GM12878 (cell line): ENCODE data around the gene IFIT2. TPM values are rescaled to one million over a fixed set of nuclear protein-coding genes. Genes with fewer than 3 reads are reported as not detected.

Source experiments
- ATAC-seq: fragments of 200-7000 bp; cut with Tn5 transposase; 3 replicates; pipeline ENCODE4 v1.9.1; 2020; ENCODE audit warnings: mild to moderate bottlenecking, moderate library complexity
- BruUV-seq: library from RNA; stranded (reverse); fragments of 400-500 nt; replicated peaks from 2 replicates; lab custom pipeline; 2021; lab: Mats Ljungman, UMichigan
- CTCF ChIA-PET: fragments of 300-600 bp; sonication (Branson Sonifier 250); formaldehyde crosslinking; extraction: SDS; loops from one replicate; lab custom pipeline; 2021; ENCODE audit warnings: inconsistent platforms; lab: Yijun Ruan, JAX
- POLR2A ChIA-PET: fragments of 350-600 bp; formaldehyde crosslinking; extraction: SDS; loops from one replicate; lab custom pipeline; 2021; ENCODE audit warnings: inconsistent platforms; lab: Charles Lee
- RAD21 ChIA-PET: fragments of 300-600 bp; sonication (Branson Sonifier 250); formaldehyde crosslinking; loops from one replicate; lab custom pipeline; 2023; ENCODE audit warnings: antibody characterized with exemption; ENCODE audit not compliant: unreplicated experiment; lab: Charles Lee
- SMC1A ChIA-PET: fragments of 300-600 bp; sonication (Branson Sonifier 250); formaldehyde crosslinking; loops from one replicate; lab custom pipeline; 2023; ENCODE audit not compliant: unreplicated experiment, uncharacterized antibody; lab: Charles Lee
- DNase-seq: peaks from one replicate; pipeline ENCODE4 v3.0.0-alpha.2; 2011; ENCODE audit warnings: low read depth, low spot score
- FAIRE-seq: peaks from 3 replicates; lab custom pipeline; 2011; peaks lifted over from hg19 to GRCh38; lab: Jason Lieb, UNC
- H2AFZ ChIP-seq: 2 replicates; pipeline ENCODE4 v1.6.0; 2011; ENCODE audit warnings: low read depth, low read length, control low read depth; ENCODE audit not compliant: control insufficient read depth
- H3K27ac ChIP-seq: 2 replicates; pipeline ENCODE4 v1.5.1; 2011; ENCODE audit warnings: control low read depth; ENCODE audit not compliant: control insufficient read depth, insufficient read depth
- H3K27me3 ChIP-seq, 2 experiments: replicated peaks in 1 of 2; 2 replicates each; pipeline versions ENCODE4 v1.6.0 to v1.6.1; 2011; ENCODE audit warnings: low read length in 1 of 2; ENCODE audit not compliant: control insufficient read depth in 2 of 2, insufficient read depth in 2 of 2
- H3K36me3 ChIP-seq, 2 experiments: 2 replicates each; pipeline ENCODE4 v1.5.1; 2011; ENCODE audit warnings: low read length in 1 of 2; ENCODE audit not compliant: control insufficient read depth in 2 of 2, insufficient read depth in 2 of 2
- H3K4me1 ChIP-seq: 2 replicates; pipeline ENCODE4 v1.6.1; 2011; ENCODE audit warnings: mild to moderate bottlenecking, low read length, moderate library complexity, mixed read lengths; ENCODE audit not compliant: control insufficient read depth, insufficient read depth
- H3K4me2 ChIP-seq: 2 replicates; pipeline ENCODE4 v1.6.0; 2011; ENCODE audit warnings: control low read depth; ENCODE audit not compliant: control insufficient read depth, insufficient read depth
- H3K4me3 ChIP-seq: fragments of 200-600 bp; sonication (generic); 2 replicates; pipeline ENCODE4 v1.5.1; 2016
- H3K79me2 ChIP-seq: 2 replicates; pipeline ENCODE4 v1.6.0; 2011; ENCODE audit warnings: low read length; ENCODE audit not compliant: control insufficient read depth, insufficient read depth
- H3K9ac ChIP-seq: 2 replicates; pipeline ENCODE4 v1.8.0; 2011; ENCODE audit warnings: low read length, control low read depth, mixed read lengths; ENCODE audit not compliant: control insufficient read depth, insufficient read depth
- H3K9me3 ChIP-seq: replicated peaks from 3 replicates; pipeline ENCODE4 v1.5.1; 2011; ENCODE audit warnings: mild to moderate bottlenecking, low read length; ENCODE audit not compliant: control insufficient read depth, insufficient read depth
- H4K20me1 ChIP-seq: 2 replicates; pipeline ENCODE4 v1.6.0; 2011; ENCODE audit not compliant: control insufficient read depth, insufficient read depth
- ASH2L ChIP-seq: fragments of 300-600, 200-600 bp; sonication (generic); IDR thresholded peaks from 2 replicates; pipeline ENCODE4 v1.6.1; 2017; ENCODE audit warnings: low read depth, mild to moderate bottlenecking, borderline replicate concordance
- ATF7 ChIP-seq: fragments of 450-650 bp; IDR thresholded peaks from 2 replicates; pipeline ENCODE4 v1.6.1; 2016; ENCODE audit warnings: low read depth, mild to moderate bottlenecking
- CHD1 ChIP-seq: IDR thresholded peaks from 2 replicates; pipeline ENCODE4 v1.6.1; 2012; ENCODE audit warnings: low read depth, low read length, improper control_type of control experiment
- HCFC1 ChIP-seq: fragments of 150-350 bp; IDR thresholded peaks from 2 replicates; pipeline ENCODE4 v1.6.1; 2014; ENCODE audit warnings: low read length
- NBN ChIP-seq: fragments of 450-650 bp; IDR thresholded peaks from 2 replicates; pipeline ENCODE4 v1.6.1; 2016
- PAX5 ChIP-seq: IDR thresholded peaks from 2 replicates; pipeline ENCODE4 v1.6.1; 2011; ENCODE audit warnings: low read depth, low read length, borderline replicate concordance
- RAD51 ChIP-seq: fragments of 450-650 bp; IDR thresholded peaks from 2 replicates; pipeline ENCODE4 v1.6.1; 2016; ENCODE audit warnings: moderate library complexity, mild to moderate bottlenecking, inconsistent platforms
- RUNX3 ChIP-seq: IDR thresholded peaks from 2 replicates; pipeline ENCODE4 v1.6.1; 2012; ENCODE audit warnings: low read length, inconsistent platforms
- SUPT20H ChIP-seq: IDR thresholded peaks from 2 replicates; pipeline ENCODE4 v1.6.1; 2011; ENCODE audit warnings: low read depth, mild to moderate bottlenecking, low read length, moderate library complexity, borderline replicate concordance; ENCODE audit not compliant: control insufficient read depth
- TCF3 ChIP-seq: IDR thresholded peaks from 2 replicates; pipeline ENCODE4 v1.6.1; 2012; ENCODE audit warnings: low read depth, mild to moderate bottlenecking, low read length, borderline replicate concordance; ENCODE audit not compliant: insufficient read depth
- YY1 ChIP-seq: IDR thresholded peaks from 2 replicates; pipeline ENCODE4 v1.6.1; 2011; ENCODE audit warnings: low read depth, mild to moderate bottlenecking, low read length
- ZNF384 ChIP-seq: IDR thresholded peaks from 2 replicates; pipeline ENCODE4 v1.6.1; 2012; ENCODE audit warnings: low read depth, mild to moderate bottlenecking, low read length, improper control_type of control experiment, borderline replicate concordance
- WGBS: methylation state at CpG from one replicate; pipeline ENCODE4 v1.1.6; 2016; ENCODE audit warnings: low lambda C conversion rate; ENCODE audit not compliant: insufficient replicate concordance, insufficient coverage; ENCODE audit errors: missing lambda C conversion rate; 5-methylcytosine and 5-hydroxymethylcytosine counted together
- in situ Hi-C: fragments of 300-500 bp; cut with MboI; formaldehyde crosslinking; loops from 9 replicates; pipeline ENCODE4 v1.14.3; 2018; ENCODE audit warnings: mixed read lengths
- intact Hi-C: fragments of 100-400 bp; cut with micrococcal nuclease; formaldehyde crosslinking; loops from one replicate; pipeline ENCODE4 v1.14.2; 2022; ENCODE audit not compliant: unreplicated experiment
- polyA plus RNA-seq, 11 experiments: library from polyadenylated mRNA; depleted of rRNA in 4 of 11; unstranded in 6 of 11; stranded (reverse) in 5 of 11; fragments of >200 nt; fragmentation: Nextera tagmentation in 4 of 11; fragmentation: Illumina TruSeq in 1 of 11; extraction: Ambion mirVana in 4 of 11; extraction: Trizol in 1 of 11; gene quantifications; 1 replicate in 1 of 11; 2 replicates in 10 of 11; pipeline versions ENCODE4 v1.2.1 to v1.2.3, GENCODE V29; 2011 to 2016; ENCODE audit warnings: inconsistent platforms in 2 of 11, missing spikeins in 2 of 11, low read depth in 1 of 11
- total RNA-seq, 4 experiments: library from RNA; depleted of rRNA in 3 of 4; stranded (reverse); fragments of >200 nt in 3 of 4; fragmentation: Illumina TruSeq in 1 of 4; extraction: Trizol in 1 of 4; gene quantifications; 2 replicates each; pipeline versions ENCODE4 v1.2.1 to v1.2.3, GENCODE V29; 2013 to 2021
- TF ChIP-seq, protein P1 (sequence below): IDR thresholded peaks from 2 replicates; pipeline ENCODE4 v1.6.1; 2012; ENCODE audit warnings: low read length, inconsistent platforms
- TF ChIP-seq, protein P2 (sequence below): IDR thresholded peaks from 2 replicates; pipeline ENCODE4 v1.6.1; 2011; ENCODE audit warnings: borderline replicate concordance, low read depth, mild to moderate bottlenecking, moderate library complexity, mixed read lengths, low read length; ENCODE audit not compliant: insufficient read depth; ENCODE audit errors: extremely low read length
- TF ChIP-seq, protein P3 (sequence below): fragments of 450-650 bp; IDR thresholded peaks from 2 replicates; pipeline ENCODE4 v1.6.1; 2017; ENCODE audit warnings: low read depth, mild to moderate bottlenecking, moderate library complexity
- TF ChIP-seq, protein P4 (sequence below): fragments of 450-650 bp; IDR thresholded peaks from 2 replicates; pipeline ENCODE4 v1.6.1; 2017; ENCODE audit warnings: mild to moderate bottlenecking, low read depth, inconsistent platforms; ENCODE audit not compliant: poor library complexity, severe bottlenecking
- TF ChIP-seq, protein P5 (sequence below): IDR thresholded peaks from 2 replicates; pipeline ENCODE4 v1.6.1; 2012; ENCODE audit warnings: low read depth, low read length, improper control_type of control experiment
- TF ChIP-seq, protein P6 (sequence below): fragments of 450-650 bp; IDR thresholded peaks from 2 replicates; pipeline ENCODE4 v1.6.1; 2014; ENCODE audit warnings: mild to moderate bottlenecking

The IFIT2 gene
- total and polyA plus RNA-seq, 10 of the 15 experiments (the other 5 are each of a cell fraction or from before 2014, with no cell fraction given), result 5.2 to 14.8 (median 9.7) TPM

DNA sequence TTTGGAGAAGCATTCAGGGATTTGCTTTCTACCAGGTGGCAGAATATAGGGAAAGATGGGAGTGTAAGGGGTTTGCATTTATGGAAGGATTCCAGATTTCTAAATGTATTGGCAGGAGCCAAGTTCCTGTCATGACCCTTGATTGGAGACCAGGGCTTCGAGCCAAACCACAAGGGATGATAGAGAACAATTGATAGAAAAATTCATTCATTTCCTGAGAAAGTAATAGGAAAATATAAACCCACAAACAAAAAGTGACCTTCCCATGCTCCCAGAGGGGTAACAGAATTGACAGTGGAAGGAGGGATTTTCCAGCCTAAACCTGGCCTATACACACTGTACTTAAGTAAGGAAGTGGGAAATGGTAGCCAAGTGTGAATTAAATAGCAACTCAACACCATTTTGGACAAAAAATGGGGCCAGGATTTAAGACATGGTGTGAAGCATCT lies 22.4 kb upstream of the IFIT2 start:
- Histone ChIP-seq H3K4me3 (no peak overlapping the region), H3K79me2 (no peaks in the 10 kb centered on the region), H3K4me1 (no peaks in the 10 kb centered on the region), H3K27ac (no peak overlapping the region), H3K9ac (no peak overlapping the region), H2AFZ (no peak overlapping the region), H3K36me3 (no peaks in the 10 kb centered on the region), H3K27me3 (no peaks in the 10 kb centered on the region), H4K20me1 (no peaks in the 10 kb centered on the region), H3K4me2 (no peak overlapping the region), H3K9me3 (no peaks in the 10 kb centered on the region)
- intact Hi-C loops, result no loop called here
- BruUV-seq, result no TSS peak
- POLR2A ChIA-PET, result no interaction called here
- SMC1A ChIA-PET, result interaction anchor here (1.3 kb wide), 1 partner anchor 22 kb away, joined by 3 read pairs; no protein-coding TSS in a partner anchor
- WGBS, result 55% methylated on average over 1 of the region's 1 CpG
- FAIRE-seq, result no peak
- no peak for DNase-seq
- RAD21 ChIA-PET, result no interaction called here
- ATAC-seq, result no peak
- in situ Hi-C loops, result no loop called here
- CTCF ChIA-PET, result interaction anchor here (0.8 kb wide), 1 partner anchor 12 kb away, joined by 4 read pairs; no protein-coding TSS in a partner anchor
- no peak for TF ChIP-seq YY1
- TF ChIP-seq RUNX3, result no peak
- TF ChIP-seq, protein P1, sequence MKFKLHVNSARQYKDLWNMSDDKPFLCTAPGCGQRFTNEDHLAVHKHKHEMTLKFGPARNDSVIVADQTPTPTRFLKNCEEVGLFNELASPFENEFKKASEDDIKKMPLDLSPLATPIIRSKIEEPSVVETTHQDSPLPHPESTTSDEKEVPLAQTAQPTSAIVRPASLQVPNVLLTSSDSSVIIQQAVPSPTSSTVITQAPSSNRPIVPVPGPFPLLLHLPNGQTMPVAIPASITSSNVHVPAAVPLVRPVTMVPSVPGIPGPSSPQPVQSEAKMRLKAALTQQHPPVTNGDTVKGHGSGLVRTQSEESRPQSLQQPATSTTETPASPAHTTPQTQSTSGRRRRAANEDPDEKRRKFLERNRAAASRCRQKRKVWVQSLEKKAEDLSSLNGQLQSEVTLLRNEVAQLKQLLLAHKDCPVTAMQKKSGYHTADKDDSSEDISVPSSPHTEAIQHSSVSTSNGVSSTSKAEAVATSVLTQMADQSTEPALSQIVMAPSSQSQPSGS, result no peak
- no peak for TF ChIP-seq NBN
- no peak for TF ChIP-seq TCF3
- TF ChIP-seq, protein P2, sequence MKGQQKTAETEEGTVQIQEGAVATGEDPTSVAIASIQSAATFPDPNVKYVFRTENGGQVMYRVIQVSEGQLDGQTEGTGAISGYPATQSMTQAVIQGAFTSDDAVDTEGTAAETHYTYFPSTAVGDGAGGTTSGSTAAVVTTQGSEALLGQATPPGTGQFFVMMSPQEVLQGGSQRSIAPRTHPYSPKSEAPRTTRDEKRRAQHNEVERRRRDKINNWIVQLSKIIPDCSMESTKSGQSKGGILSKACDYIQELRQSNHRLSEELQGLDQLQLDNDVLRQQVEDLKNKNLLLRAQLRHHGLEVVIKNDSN, result no peak
- no peak for TF ChIP-seq CHD1
- no peak for TF ChIP-seq ZNF384
- TF ChIP-seq ATF7, result no peak
- TF ChIP-seq RAD51, result no peak
- TF ChIP-seq SUPT20H, result no peak
- TF ChIP-seq, protein P3, sequence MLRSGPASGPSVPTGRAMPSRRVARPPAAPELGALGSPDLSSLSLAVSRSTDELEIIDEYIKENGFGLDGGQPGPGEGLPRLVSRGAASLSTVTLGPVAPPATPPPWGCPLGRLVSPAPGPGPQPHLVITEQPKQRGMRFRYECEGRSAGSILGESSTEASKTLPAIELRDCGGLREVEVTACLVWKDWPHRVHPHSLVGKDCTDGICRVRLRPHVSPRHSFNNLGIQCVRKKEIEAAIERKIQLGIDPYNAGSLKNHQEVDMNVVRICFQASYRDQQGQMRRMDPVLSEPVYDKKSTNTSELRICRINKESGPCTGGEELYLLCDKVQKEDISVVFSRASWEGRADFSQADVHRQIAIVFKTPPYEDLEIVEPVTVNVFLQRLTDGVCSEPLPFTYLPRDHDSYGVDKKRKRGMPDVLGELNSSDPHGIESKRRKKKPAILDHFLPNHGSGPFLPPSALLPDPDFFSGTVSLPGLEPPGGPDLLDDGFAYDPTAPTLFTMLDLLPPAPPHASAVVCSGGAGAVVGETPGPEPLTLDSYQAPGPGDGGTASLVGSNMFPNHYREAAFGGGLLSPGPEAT, result no peak
- TF ChIP-seq, protein P4, sequence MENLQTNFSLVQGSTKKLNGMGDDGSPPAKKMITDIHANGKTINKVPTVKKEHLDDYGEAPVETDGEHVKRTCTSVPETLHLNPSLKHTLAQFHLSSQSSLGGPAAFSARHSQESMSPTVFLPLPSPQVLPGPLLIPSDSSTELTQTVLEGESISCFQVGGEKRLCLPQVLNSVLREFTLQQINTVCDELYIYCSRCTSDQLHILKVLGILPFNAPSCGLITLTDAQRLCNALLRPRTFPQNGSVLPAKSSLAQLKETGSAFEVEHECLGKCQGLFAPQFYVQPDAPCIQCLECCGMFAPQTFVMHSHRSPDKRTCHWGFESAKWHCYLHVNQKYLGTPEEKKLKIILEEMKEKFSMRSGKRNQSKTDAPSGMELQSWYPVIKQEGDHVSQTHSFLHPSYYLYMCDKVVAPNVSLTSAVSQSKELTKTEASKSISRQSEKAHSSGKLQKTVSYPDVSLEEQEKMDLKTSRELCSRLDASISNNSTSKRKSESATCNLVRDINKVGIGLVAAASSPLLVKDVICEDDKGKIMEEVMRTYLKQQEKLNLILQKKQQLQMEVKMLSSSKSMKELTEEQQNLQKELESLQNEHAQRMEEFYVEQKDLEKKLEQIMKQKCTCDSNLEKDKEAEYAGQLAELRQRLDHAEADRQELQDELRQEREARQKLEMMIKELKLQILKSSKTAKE, result no peak
- TF ChIP-seq, protein P5, sequence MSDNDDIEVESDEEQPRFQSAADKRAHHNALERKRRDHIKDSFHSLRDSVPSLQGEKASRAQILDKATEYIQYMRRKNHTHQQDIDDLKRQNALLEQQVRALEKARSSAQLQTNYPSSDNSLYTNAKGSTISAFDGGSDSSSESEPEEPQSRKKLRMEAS, result no peak
- no peak for TF ChIP-seq HCFC1
- TF ChIP-seq, protein P6, sequence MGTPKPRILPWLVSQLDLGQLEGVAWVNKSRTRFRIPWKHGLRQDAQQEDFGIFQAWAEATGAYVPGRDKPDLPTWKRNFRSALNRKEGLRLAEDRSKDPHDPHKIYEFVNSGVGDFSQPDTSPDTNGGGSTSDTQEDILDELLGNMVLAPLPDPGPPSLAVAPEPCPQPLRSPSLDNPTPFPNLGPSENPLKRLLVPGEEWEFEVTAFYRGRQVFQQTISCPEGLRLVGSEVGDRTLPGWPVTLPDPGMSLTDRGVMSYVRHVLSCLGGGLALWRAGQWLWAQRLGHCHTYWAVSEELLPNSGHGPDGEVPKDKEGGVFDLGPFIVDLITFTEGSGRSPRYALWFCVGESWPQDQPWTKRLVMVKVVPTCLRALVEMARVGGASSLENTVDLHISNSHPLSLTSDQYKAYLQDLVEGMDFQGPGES, result no peak
- no peak for TF ChIP-seq PAX5
- no peak for TF ChIP-seq ASH2L
